Measurements from ENCODE around the gene POT1. TPM values are rescaled to one million over a fixed set of nuclear protein-coding genes. Genes with fewer than 3 reads are reported as not detected.

POT1 gene
- total and polyA plus RNA-seq, 5 donors from 2014 or later = 17.1 to 27.7 (median 20.3) TPM

- Mint-ChIP-seq H3K27me3 (peaks cover 6% of the 10 kb centered on the region), H3K4me1 (no peaks in the 10 kb centered on the region), H3K4me3 (no peak overlapping the region), H3K36me3 (no peaks in the 10 kb centered on the region), H3K9me3 (peaks cover 0 to 3% (median 0%) of the 10 kb centered on the region in 7 donors), H3K27ac (no peak overlapping the region)
- H3K4me3 ChIP-seq (ENCODE audit: low read depth, low read length) = no peak overlapping the region
- H3K27me3 ChIP-seq (ENCODE audit: control insufficient read depth, insufficient read depth, low read length) = peaks cover 4% of the 10 kb centered on the region
- H3K4me1 ChIP-seq (ENCODE audit: control insufficient read depth, insufficient read depth, low read length, poor library complexity, severe bottlenecking) = no peaks in the 10 kb centered on the region
- ATAC-seq (ENCODE audit: low read depth in 2 of 2) = no peak
- no peak for DNase-seq
- no peak overlapping the region for H3K27ac ChIP-seq (ENCODE audit: insufficient read depth, low read length, poor library complexity, severe bottlenecking)
- no peaks in the 10 kb centered on the region for H3K36me3 ChIP-seq (ENCODE audit: control insufficient read depth, insufficient read depth, low read length)
- H3K9me3 ChIP-seq (ENCODE audit: control insufficient read depth in 2 of 2, low read length in 2 of 2) = peaks cover 0 to 3% of the 10 kb centered on the region in 2 experiments
Measured at GRCh38 chr7:124800386-124800785, 129.2 kb downstream of the POT1 start.

GRCh38 chr7:124799448-124799847 is 130.2 kb downstream of the POT1 start:
- Mint-ChIP-seq H3K4me3 (no peak overlapping the region), H3K27me3 (peaks cover 6% of the 10 kb centered on the region), H3K36me3 (no peaks in the 10 kb centered on the region), H3K4me1 (no peaks in the 10 kb centered on the region), H3K9me3 (peaks cover 0 to 3% (median 0%) of the 10 kb centered on the region in 7 donors), H3K27ac (no peak overlapping the region)
- ATAC-seq (ENCODE audit: low read depth in 2 of 2) = no peak
- no peak overlapping the region for H3K27ac ChIP-seq (ENCODE audit: insufficient read depth, low read length, poor library complexity, severe bottlenecking)
- H3K4me3 ChIP-seq (ENCODE audit: low read depth, low read length) = no peak overlapping the region
- H3K9me3 ChIP-seq (ENCODE audit: control insufficient read depth in 2 of 2, low read length in 2 of 2) = peaks cover 0 to 3% of the 10 kb centered on the region in 2 experiments
- H3K27me3 ChIP-seq (ENCODE audit: control insufficient read depth, insufficient read depth, low read length) = peaks cover 4% of the 10 kb centered on the region
- no peaks in the 10 kb centered on the region for H3K36me3 ChIP-seq (ENCODE audit: control insufficient read depth, insufficient read depth, low read length)
- DNase-seq = no peak
- H3K4me1 ChIP-seq (ENCODE audit: control insufficient read depth, insufficient read depth, low read length, poor library complexity, severe bottlenecking) = no peaks in the 10 kb centered on the region

- Histone ChIP-seq H3K4me3 (ENCODE audit: low read depth, low read length) (no peak overlapping the region), H3K9me3 (ENCODE audit: control insufficient read depth in 2 of 2, low read length in 2 of 2) (peaks cover 0 to 3% of the 10 kb centered on the region in 2 experiments), H3K4me1 (ENCODE audit: control insufficient read depth, insufficient read depth, low read length, poor library complexity, severe bottlenecking) (no peaks in the 10 kb centered on the region), H3K36me3 (ENCODE audit: control insufficient read depth, insufficient read depth, low read length) (no peaks in the 10 kb centered on the region), H3K27ac (ENCODE audit: insufficient read depth, low read length, poor library complexity, severe bottlenecking) (no peak overlapping the region), H3K27me3 (ENCODE audit: control insufficient read depth, insufficient read depth, low read length) (peaks cover 4% of the 10 kb centered on the region)
- Mint-ChIP-seq H3K4me3 (no peak overlapping the region), H3K36me3 (no peaks in the 10 kb centered on the region), H3K27ac (no peak overlapping the region), H3K9me3 (peaks cover 0 to 3% (median 0%) of the 10 kb centered on the region in 7 donors), H3K4me1 (no peaks in the 10 kb centered on the region), H3K27me3 (peaks cover 11% of the 10 kb centered on the region)
- no peak for ATAC-seq (ENCODE audit: low read depth in 2 of 2)
- no peak for DNase-seq
Measured at GRCh38 chr7:124796771-124797170, 132.9 kb downstream of the POT1 start.

- DNase-seq = no peak
Measured at GRCh38 chr7:124792696-124793095, 136.9 kb downstream of the POT1 start.

GRCh38 chr7:124792002-124792401 is 137.6 kb downstream of the POT1 start:
- H3K27me3 ChIP-seq (ENCODE audit: control insufficient read depth, insufficient read depth, low read length) = no peaks in the 10 kb centered on the region
- peaks cover 0 to 3% of the 10 kb centered on the region in 2 experiments for H3K9me3 ChIP-seq (ENCODE audit: control insufficient read depth in 2 of 2, low read length in 2 of 2)
- no peaks in the 10 kb centered on the region for H3K36me3 ChIP-seq (ENCODE audit: control insufficient read depth, insufficient read depth, low read length)
- Mint-ChIP-seq H3K27ac (no peak overlapping the region), H3K4me3 (no peak overlapping the region), H3K27me3 (peaks cover 10% of the 10 kb centered on the region), H3K9me3 (peaks cover 0 to 2% (median 0%) of the 10 kb centered on the region in 7 donors), H3K36me3 (no peaks in the 10 kb centered on the region), H3K4me1 (no peaks in the 10 kb centered on the region)
- H3K4me1 ChIP-seq (ENCODE audit: control insufficient read depth, insufficient read depth, low read length, poor library complexity, severe bottlenecking) = no peaks in the 10 kb centered on the region
- H3K4me3 ChIP-seq (ENCODE audit: low read depth, low read length) = no peak overlapping the region
- ATAC-seq (ENCODE audit: low read depth in 2 of 2) (no peak), DNase-seq (no peak)
- H3K27ac ChIP-seq (ENCODE audit: insufficient read depth, low read length, poor library complexity, severe bottlenecking) = no peak overlapping the region

More at GRCh38 chr7:124792696-124793095, 136.9 kb downstream of the POT1 start:
- Mint-ChIP-seq H3K4me3 (no peak overlapping the region), H3K27me3 (peaks cover 10% of the 10 kb centered on the region), H3K36me3 (no peaks in the 10 kb centered on the region), H3K27ac (no peak overlapping the region), H3K9me3 (peaks cover 0 to 2% (median 0%) of the 10 kb centered on the region in 7 donors), H3K4me1 (no peaks in the 10 kb centered on the region)
- ATAC-seq (ENCODE audit: low read depth in 2 of 2) = no peak
- H3K36me3 ChIP-seq (ENCODE audit: control insufficient read depth, insufficient read depth, low read length) = no peaks in the 10 kb centered on the region
- no peak overlapping the region for H3K4me3 ChIP-seq (ENCODE audit: low read depth, low read length)
- H3K4me1 ChIP-seq (ENCODE audit: control insufficient read depth, insufficient read depth, low read length, poor library complexity, severe bottlenecking) = no peaks in the 10 kb centered on the region
- H3K27me3 ChIP-seq (ENCODE audit: control insufficient read depth, insufficient read depth, low read length) = no peaks in the 10 kb centered on the region
- peaks cover 0 to 3% of the 10 kb centered on the region in 2 experiments for H3K9me3 ChIP-seq (ENCODE audit: control insufficient read depth in 2 of 2, low read length in 2 of 2)
- no peak overlapping the region for H3K27ac ChIP-seq (ENCODE audit: insufficient read depth, low read length, poor library complexity, severe bottlenecking)

- no peak overlapping the region for H3K4me3 ChIP-seq (ENCODE audit: low read depth, low read length)
- Mint-ChIP-seq H3K9me3 (peaks cover 0 to 2% (median 0%) of the 10 kb centered on the region in 7 donors), H3K36me3 (no peaks in the 10 kb centered on the region), H3K4me1 (no peaks in the 10 kb centered on the region), H3K4me3 (no peak overlapping the region), H3K27me3 (peaks cover 10% of the 10 kb centered on the region), H3K27ac (no peak overlapping the region)
- no peaks in the 10 kb centered on the region for H3K36me3 ChIP-seq (ENCODE audit: control insufficient read depth, insufficient read depth, low read length)
- peaks cover 0 to 3% of the 10 kb centered on the region in 2 experiments for H3K9me3 ChIP-seq (ENCODE audit: control insufficient read depth in 2 of 2, low read length in 2 of 2)
- no peaks in the 10 kb centered on the region for H3K4me1 ChIP-seq (ENCODE audit: control insufficient read depth, insufficient read depth, low read length, poor library complexity, severe bottlenecking)
- H3K27me3 ChIP-seq (ENCODE audit: control insufficient read depth, insufficient read depth, low read length) = no peaks in the 10 kb centered on the region
- DNase-seq = no peak
- ATAC-seq (ENCODE audit: low read depth in 2 of 2) = no peak
- H3K27ac ChIP-seq (ENCODE audit: insufficient read depth, low read length, poor library complexity, severe bottlenecking) = no peak overlapping the region
Measured at GRCh38 chr7:124791426-124791825, 138.2 kb downstream of the POT1 start.

- no peaks in the 10 kb centered on the region for H3K4me1 Mint-ChIP-seq
- H3K4me3 Mint-ChIP-seq = no peak overlapping the region
- Histone ChIP-seq H3K9me3 (ENCODE audit: control insufficient read depth in 2 of 2, low read length in 2 of 2) (no peaks in the 10 kb centered on the region), H3K4me1 (ENCODE audit: control insufficient read depth, insufficient read depth, low read length, poor library complexity, severe bottlenecking) (no peaks in the 10 kb centered on the region), H3K27ac (ENCODE audit: insufficient read depth, low read length, poor library complexity, severe bottlenecking) (no peak overlapping the region), H3K4me3 (ENCODE audit: low read depth, low read length) (no peak overlapping the region), H3K36me3 (ENCODE audit: control insufficient read depth, insufficient read depth, low read length) (no peaks in the 10 kb centered on the region), H3K27me3 (ENCODE audit: control insufficient read depth, insufficient read depth, low read length) (no peaks in the 10 kb centered on the region)
- no peak overlapping the region for H3K27ac Mint-ChIP-seq
- peaks cover 0 to 2% (median 0%) of the 10 kb centered on the region in 7 donors for H3K9me3 Mint-ChIP-seq
- ATAC-seq (ENCODE audit: low read depth in 2 of 2) (no peak), DNase-seq (no peak)
- peaks cover 10% of the 10 kb centered on the region for H3K27me3 Mint-ChIP-seq
- no peaks in the 10 kb centered on the region for H3K36me3 Mint-ChIP-seq
Measured at GRCh38 chr7:124790645-124791044, 139.0 kb downstream of the POT1 start.

- no peaks in the 10 kb centered on the region for H3K4me1 Mint-ChIP-seq
- Histone ChIP-seq H3K27me3 (ENCODE audit: control insufficient read depth, insufficient read depth, low read length) (no peaks in the 10 kb centered on the region), H3K4me3 (ENCODE audit: low read depth, low read length) (no peak overlapping the region), H3K4me1 (ENCODE audit: control insufficient read depth, insufficient read depth, low read length, poor library complexity, severe bottlenecking) (no peaks in the 10 kb centered on the region), H3K9me3 (ENCODE audit: control insufficient read depth in 2 of 2, low read length in 2 of 2) (no peaks in the 10 kb centered on the region), H3K36me3 (ENCODE audit: control insufficient read depth, insufficient read depth, low read length) (no peaks in the 10 kb centered on the region), H3K27ac (ENCODE audit: insufficient read depth, low read length, poor library complexity, severe bottlenecking) (no peak overlapping the region)
- no peak overlapping the region for H3K27ac Mint-ChIP-seq
- no peak overlapping the region for H3K4me3 Mint-ChIP-seq
- peaks cover 5% of the 10 kb centered on the region for H3K27me3 Mint-ChIP-seq
- no peaks in the 10 kb centered on the region for H3K36me3 Mint-ChIP-seq
- no peak for DNase-seq
- H3K9me3 Mint-ChIP-seq = peaks cover 0 to 3% (median 0%) of the 10 kb centered on the region in 7 donors
- ATAC-seq (ENCODE audit: low read depth in 2 of 2) = no peak
Measured at GRCh38 chr7:124785994-124786393, 143.6 kb downstream of the POT1 start.
